MM.1S (cell line): ENCODE results near the gene AP3D1.

Experiments used
- EZH2 ChIP-seq: fragments of 300-600 bp; sonication (generic); optimal IDR thresholded peaks from 2 replicates; pipeline ENCODE3; 2017; ENCODE audit warnings: low read depth, mild to moderate bottlenecking, antibody characterized with exemption, low read length, mixed read lengths
- TF ChIP-seq, protein P1 (sequence below): fragments of 300-600 bp; sonication (generic); IDR thresholded peaks from 2 replicates; pipeline ENCODE4 v1.5.1; 2016; ENCODE audit warnings: antibody characterized with exemption, low read length, mixed read lengths

DNA sequence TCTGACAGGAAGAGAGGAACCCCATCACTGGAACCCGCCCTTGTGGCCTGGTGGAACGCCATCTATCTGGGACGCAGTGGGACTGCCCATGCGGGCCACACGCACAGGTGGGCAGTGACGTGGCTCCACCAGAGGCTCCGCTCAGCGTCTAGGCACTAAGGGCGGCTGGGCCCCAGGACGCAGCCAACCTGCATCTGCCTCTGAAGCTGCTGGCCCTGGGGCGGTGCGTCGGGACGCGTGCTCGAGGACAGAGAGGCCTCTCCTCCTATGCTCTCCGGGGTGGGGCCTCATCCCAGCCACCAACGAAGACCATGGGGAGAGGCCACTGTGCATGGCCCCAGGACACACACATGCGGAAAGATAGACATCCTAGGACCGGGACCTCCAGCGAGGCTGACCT, 36.5 kb downstream of the AP3D1 start:
- TF ChIP-seq, protein P1, sequence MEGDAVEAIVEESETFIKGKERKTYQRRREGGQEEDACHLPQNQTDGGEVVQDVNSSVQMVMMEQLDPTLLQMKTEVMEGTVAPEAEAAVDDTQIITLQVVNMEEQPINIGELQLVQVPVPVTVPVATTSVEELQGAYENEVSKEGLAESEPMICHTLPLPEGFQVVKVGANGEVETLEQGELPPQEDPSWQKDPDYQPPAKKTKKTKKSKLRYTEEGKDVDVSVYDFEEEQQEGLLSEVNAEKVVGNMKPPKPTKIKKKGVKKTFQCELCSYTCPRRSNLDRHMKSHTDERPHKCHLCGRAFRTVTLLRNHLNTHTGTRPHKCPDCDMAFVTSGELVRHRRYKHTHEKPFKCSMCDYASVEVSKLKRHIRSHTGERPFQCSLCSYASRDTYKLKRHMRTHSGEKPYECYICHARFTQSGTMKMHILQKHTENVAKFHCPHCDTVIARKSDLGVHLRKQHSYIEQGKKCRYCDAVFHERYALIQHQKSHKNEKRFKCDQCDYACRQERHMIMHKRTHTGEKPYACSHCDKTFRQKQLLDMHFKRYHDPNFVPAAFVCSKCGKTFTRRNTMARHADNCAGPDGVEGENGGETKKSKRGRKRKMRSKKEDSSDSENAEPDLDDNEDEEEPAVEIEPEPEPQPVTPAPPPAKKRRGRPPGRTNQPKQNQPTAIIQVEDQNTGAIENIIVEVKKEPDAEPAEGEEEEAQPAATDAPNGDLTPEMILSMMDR = no peak
- TF ChIP-seq EZH2 = no peak
